ENCODE results near the gene GOLGA8N.

GOLGA8N gene

GRCh38 chr15:32652178-32652577 is 58.9 kb downstream of the GOLGA8N start:
- DNase-seq: no peak

GRCh38 chr15:32656091-32656490 is 62.8 kb downstream of the GOLGA8N start:
- DNase-seq: peak; percentile 47 to 64

DNA sequence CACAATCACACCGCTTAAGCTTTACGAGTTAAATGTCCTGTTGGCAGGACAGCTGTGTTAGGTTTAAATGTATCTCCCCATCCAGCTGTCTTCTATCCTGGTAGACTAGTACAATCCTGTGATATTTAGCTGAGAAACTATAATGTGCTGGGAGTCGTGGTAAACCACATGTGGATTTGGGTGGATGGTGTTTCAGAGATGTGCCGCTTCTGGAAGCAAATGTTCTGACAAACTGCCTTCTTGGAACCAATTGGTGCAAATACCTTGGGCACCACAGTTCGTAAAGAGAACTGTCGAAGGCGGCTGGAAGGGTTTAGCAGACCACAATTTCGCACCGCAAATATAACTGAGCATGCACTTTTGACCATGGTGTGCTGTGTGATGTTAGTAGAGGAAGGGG is 63.2 kb downstream of the GOLGA8N start:
- no peak for DNase-seq
